Measurements from ENCODE around the gene MYO3A.

DNA sequence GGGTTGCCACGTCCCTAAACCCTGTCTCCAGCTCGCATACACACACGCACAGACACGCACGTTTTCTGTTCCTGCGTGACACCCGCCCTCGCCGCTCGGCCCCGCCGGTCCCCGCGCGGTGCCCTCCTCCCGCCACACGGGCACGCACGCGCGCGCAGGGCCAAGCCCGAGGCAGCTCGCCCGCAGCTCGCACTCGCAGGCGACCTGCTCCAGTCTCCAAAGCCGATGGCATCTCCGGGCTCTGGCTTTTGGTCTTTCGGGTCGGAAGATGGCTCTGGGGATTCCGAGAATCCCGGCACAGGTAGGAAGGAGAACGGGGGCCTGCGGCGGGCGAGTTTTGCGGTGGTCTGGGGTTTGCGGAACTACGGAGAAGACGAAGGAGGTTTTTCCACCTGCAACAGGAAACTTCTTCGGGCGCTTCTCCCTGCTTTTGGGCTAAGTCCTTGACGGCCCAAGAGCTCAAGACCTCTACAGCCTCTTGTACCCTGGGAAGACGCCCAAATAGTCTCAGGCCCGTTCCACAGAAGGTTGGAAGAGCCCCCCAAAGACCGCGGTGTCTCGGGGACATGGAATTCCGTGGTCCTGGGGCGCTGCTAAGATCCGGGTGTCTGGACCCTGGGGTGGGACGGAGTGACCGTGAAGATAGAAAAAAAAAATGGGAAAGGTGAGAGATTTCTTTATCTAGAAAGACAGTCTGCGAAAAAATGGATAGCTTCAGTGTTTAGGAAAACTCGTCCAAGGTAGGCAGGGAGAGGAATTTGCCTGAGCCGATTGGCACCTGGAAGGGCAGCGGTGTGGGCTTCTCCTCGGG, 282.8 kb downstream of the MYO3A start, which contains the start of gene GAD2:
- TF ChIP-seq, protein P1, sequence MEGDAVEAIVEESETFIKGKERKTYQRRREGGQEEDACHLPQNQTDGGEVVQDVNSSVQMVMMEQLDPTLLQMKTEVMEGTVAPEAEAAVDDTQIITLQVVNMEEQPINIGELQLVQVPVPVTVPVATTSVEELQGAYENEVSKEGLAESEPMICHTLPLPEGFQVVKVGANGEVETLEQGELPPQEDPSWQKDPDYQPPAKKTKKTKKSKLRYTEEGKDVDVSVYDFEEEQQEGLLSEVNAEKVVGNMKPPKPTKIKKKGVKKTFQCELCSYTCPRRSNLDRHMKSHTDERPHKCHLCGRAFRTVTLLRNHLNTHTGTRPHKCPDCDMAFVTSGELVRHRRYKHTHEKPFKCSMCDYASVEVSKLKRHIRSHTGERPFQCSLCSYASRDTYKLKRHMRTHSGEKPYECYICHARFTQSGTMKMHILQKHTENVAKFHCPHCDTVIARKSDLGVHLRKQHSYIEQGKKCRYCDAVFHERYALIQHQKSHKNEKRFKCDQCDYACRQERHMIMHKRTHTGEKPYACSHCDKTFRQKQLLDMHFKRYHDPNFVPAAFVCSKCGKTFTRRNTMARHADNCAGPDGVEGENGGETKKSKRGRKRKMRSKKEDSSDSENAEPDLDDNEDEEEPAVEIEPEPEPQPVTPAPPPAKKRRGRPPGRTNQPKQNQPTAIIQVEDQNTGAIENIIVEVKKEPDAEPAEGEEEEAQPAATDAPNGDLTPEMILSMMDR (IDR thresholded peaks at IDR 0.05; ENCODE audit: low read length) = no peak
- TF ChIP-seq EZH2phosphoT487 (IDR thresholded peaks at IDR 0.05; ENCODE audit: low read length) = no peak
- TF ChIP-seq EZH2 (optimal IDR thresholded peaks at IDR 0.05; ENCODE audit: low read depth, low read length) = no peak

Measured in MM.1S (cell line).